Sigmoid colon (tissue), 7 donors: ENCODE measurements around the gene F10. TPM values are rescaled to one million over a fixed set of nuclear protein-coding genes. Genes with fewer than 3 reads are reported as not detected.
"Not testable (repeated sequence)": the region's sequence is repeated elsewhere in the genome, so short reads cannot be mapped to it uniquely, and the experiment has no call there.

ENCODE experiments used
- DNase-seq: peaks from one replicate; pipeline ENCODE4 v3.0.0-alpha.2; 2019
- H3K27ac ChIP-seq, 4 donors: fragments of 200-600 bp; sonication (generic); one replicate each; pipeline ENCODE4 v1.5.1; 2016 to 2019; ENCODE audit warnings: mild to moderate bottlenecking in 1 of 4
- H3K27me3 ChIP-seq, 3 donors: fragments of 200-600 bp; sonication (generic); one replicate each; pipeline ENCODE4 v1.5.1; 2019; ENCODE audit warnings: mild to moderate bottlenecking in 1 of 3
- H3K36me3 ChIP-seq, 4 donors: fragments of 200-600 bp; sonication (generic); one replicate each; pipeline ENCODE4 v1.5.1; 2016 to 2019
- H3K4me1 ChIP-seq, 4 donors: fragments of 200-600 bp; sonication (generic); one replicate each; pipeline ENCODE4 v1.5.1; 2017 to 2019
- H3K4me3 ChIP-seq, 4 donors: fragments of 200-600 bp; sonication (generic); one replicate each; pipeline ENCODE4 v1.5.1; 2017 to 2019; ENCODE audit warnings: mild to moderate bottlenecking in 2 of 4, moderate library complexity in 1 of 4
- H3K9me3 ChIP-seq, 4 donors: fragments of 200-600 bp in 3 of 4; sonication (generic) in 3 of 4; one replicate each; pipeline versions ENCODE4 v1.5.1 to v1.6.1; 2013 to 2019
- EP300 ChIP-seq, 4 donors: sonication (generic); formaldehyde crosslinking; IDR thresholded peaks; one replicate each; pipeline ENCODE4 v1.6.1; 2017; ENCODE audit warnings: antibody characterized with exemption in 4 of 4
- POLR2A ChIP-seq, 2 donors: fragments of 450-650 bp; IDR thresholded peaks; one replicate each; pipeline ENCODE4 v1.6.1; 2016; ENCODE audit warnings: antibody characterized with exemption in 2 of 2, mild to moderate bottlenecking in 2 of 2, moderate library complexity in 2 of 2
- POLR2AphosphoS5 ChIP-seq, 4 donors: sonication (generic); formaldehyde crosslinking; IDR thresholded peaks; one replicate each; pipeline ENCODE4 v1.6.1; 2017; ENCODE audit warnings: antibody characterized with exemption in 4 of 4
- WGBS, 2 donors: extraction: QIAGEN DNeasy Blood & Tissue Kit; methylation state at CpG; one replicate each; pipeline ENCODE4 v1.1.7; 2013; 5-methylcytosine and 5-hydroxymethylcytosine counted together
- intact Hi-C: fragments of 100-400 bp; cut with DNase I; formaldehyde crosslinking; loops from one replicate; pipeline ENCODE4 v1.15.1; 2023
- polyA plus RNA-seq, 3 donors: library from polyadenylated mRNA; stranded (reverse); fragments of 200-250 nt; gene quantifications; one replicate each; pipeline ENCODE4 v1.2.3, GENCODE V29; 2013
- total RNA-seq, 4 donors: library from RNA; depleted of rRNA; stranded (reverse); fragments of >200 nt; gene quantifications; one replicate each; pipeline ENCODE4 v1.1.0, GENCODE V29; 2016
- TF ChIP-seq, protein P1 (sequence below), 4 experiments: fragments of 450-650 bp in 3 of 4; fragments of 200-600 bp in 1 of 4; IDR thresholded peaks; one replicate each; pipeline ENCODE4 v1.5.1; 2016 to 2019; ENCODE audit warnings: antibody characterized with exemption in 4 of 4, mild to moderate bottlenecking in 3 of 4, moderate library complexity in 2 of 4
- donor health status: healthy with polysubstance abuse.
- donor health status: Bipolar disorder and iron deficiency.
- donor health status: healthy.

Gene F10
- total and polyA plus RNA-seq, 7 donors, result 2.4 to 10.0 (median 4.9) TPM; not detected in 1

DNA sequence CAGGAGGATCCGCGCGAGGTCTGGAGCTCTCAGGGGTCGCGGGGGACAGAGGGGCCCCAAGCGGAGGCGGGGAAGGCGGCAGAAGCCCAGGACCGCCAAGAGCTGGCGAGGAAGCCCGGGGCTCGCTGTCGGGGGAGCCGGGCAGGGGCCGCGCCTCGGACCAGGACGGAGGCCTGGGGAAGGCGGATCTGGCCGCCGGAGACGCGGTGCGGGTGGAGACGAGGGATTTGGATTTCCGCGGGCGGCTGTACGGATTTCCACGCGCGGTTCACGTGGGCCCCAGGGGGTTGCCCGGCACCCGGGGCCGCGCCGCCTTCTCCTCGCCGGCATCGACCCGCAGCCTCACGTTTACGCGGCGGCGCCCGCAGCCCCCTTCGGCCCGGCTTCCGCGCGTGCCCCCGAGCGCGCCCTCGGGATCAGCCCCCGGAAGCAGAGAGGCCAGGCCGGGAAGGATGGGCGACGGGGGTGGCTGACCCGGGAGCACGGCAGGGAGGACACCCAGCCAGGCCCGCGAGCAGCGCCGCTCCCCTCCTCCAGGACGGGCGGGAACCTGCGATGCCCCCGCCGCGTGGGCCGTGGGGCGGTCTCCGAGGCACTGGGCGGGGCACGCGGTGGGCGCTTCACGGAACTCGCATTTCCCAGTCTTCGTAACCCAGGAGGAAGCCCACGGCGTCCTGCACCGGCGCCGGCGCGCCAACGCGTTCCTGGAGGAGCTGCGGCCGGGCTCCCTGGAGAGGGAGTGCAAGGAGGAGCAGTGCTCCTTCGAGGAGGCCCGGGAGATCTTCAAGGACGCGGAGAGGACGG lies 12.3 kb upstream of the F10 start:
- Histone ChIP-seq H3K27ac (no peak overlapping the region), H3K36me3 (no peaks in the 10 kb centered on the region), H3K27me3 (peaks cover 18 to 38% (median 26%) of the 10 kb centered on the region in 3 donors), H3K4me1 (peaks cover 0 to 17% (median 15%) of the 10 kb centered on the region in 4 donors), H3K4me3 (peak overlapping the region in 3 of 4 donors; percentile 33 to 45 (median 41)), H3K9me3 (no peaks in the 10 kb centered on the region)
- TF ChIP-seq EP300 (IDR thresholded peaks at IDR 0.05), result no peak
- no peak for TF ChIP-seq POLR2AphosphoS5 (IDR thresholded peaks at IDR 0.05)
- intact Hi-C loops, result no loop called here
- peak; percentile 46 for DNase-seq
- WGBS, 2 donors, result 3 to 4% methylated on average over 99 of the region's 99 CpGs

DNA sequence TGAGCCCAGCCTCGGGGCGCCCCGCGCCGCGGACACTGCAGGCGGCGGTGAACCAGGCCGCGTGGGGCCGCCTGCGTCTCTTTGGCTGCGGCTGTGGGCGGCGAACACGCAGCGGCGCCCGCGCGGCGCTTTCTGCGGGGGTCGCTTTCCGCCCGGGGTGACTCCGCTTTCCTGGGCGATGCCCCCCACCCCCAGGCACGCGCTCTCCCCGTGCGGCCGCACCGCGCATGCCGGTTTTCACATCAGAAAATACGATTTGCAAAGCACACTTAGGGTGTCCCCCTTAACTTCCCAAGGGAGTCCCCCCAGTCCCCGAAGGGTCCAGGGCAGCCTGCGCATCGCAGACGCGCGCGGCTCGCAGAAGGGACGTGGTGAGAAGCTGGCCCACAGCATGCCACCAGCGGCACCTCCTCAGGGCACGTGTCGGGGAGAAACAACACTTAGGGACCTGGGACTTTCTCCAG lies 11.7 kb upstream of the F10 start:
- no peak for TF ChIP-seq POLR2A (IDR thresholded peaks at IDR 0.05)
- no peak for TF ChIP-seq EP300 (IDR thresholded peaks at IDR 0.05)
- TF ChIP-seq, protein P1, sequence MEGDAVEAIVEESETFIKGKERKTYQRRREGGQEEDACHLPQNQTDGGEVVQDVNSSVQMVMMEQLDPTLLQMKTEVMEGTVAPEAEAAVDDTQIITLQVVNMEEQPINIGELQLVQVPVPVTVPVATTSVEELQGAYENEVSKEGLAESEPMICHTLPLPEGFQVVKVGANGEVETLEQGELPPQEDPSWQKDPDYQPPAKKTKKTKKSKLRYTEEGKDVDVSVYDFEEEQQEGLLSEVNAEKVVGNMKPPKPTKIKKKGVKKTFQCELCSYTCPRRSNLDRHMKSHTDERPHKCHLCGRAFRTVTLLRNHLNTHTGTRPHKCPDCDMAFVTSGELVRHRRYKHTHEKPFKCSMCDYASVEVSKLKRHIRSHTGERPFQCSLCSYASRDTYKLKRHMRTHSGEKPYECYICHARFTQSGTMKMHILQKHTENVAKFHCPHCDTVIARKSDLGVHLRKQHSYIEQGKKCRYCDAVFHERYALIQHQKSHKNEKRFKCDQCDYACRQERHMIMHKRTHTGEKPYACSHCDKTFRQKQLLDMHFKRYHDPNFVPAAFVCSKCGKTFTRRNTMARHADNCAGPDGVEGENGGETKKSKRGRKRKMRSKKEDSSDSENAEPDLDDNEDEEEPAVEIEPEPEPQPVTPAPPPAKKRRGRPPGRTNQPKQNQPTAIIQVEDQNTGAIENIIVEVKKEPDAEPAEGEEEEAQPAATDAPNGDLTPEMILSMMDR (IDR thresholded peaks at IDR 0.05), result no peak
- no peak for TF ChIP-seq POLR2AphosphoS5 (IDR thresholded peaks at IDR 0.05)
- DNase-seq, result peak; percentile 33
- WGBS, 2 donors, result 25 to 33% methylated on average over 49 of the region's 49 CpGs
- H3K27ac ChIP-seq, result no peak overlapping the region
- H3K4me3 ChIP-seq, result peak overlapping the region in 3 of 4 donors; percentile 33 to 45 (median 41)
- no peaks in the 10 kb centered on the region for H3K9me3 ChIP-seq
- intact Hi-C loops, result no loop called here
- peaks cover 0 to 17% (median 15%) of the 10 kb centered on the region in 4 donors for H3K4me1 ChIP-seq
- no peaks in the 10 kb centered on the region for H3K36me3 ChIP-seq
- H3K27me3 ChIP-seq, result peaks cover 18 to 33% (median 26%) of the 10 kb centered on the region in 3 donors

DNA sequence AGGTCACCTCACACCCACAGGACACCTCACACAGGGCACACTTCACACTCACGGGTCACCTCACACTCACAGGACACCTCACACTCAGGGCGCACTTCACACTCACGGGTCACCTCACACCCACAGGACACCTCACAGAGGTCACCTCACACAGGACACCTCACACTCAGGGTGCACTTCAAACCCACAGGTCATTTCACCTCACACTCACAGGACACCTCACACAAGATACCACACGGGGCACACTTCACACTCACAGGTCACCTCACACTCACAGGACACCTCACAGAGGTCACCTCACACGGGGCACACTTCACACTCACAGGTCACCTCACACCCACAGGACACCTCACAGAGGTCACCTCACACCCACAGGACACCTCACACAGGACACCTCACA lies 10.8 kb upstream of the F10 start:
- H3K9me3 ChIP-seq, H3K4me3 ChIP-seq, H3K27ac ChIP-seq, H3K36me3 ChIP-seq, intact Hi-C loops: not testable (repeated sequence)
- H3K4me1 ChIP-seq, result peaks cover 0 to 17% (median 15%) of the 10 kb centered on the region in 4 donors
- 76 to 89% methylated on average over 5 of the region's 5 CpGs for WGBS, 2 donors
- peaks cover 18 to 32% (median 23%) of the 10 kb centered on the region in 3 donors for H3K27me3 ChIP-seq
- DNase-seq, result peak; percentile 20

DNA sequence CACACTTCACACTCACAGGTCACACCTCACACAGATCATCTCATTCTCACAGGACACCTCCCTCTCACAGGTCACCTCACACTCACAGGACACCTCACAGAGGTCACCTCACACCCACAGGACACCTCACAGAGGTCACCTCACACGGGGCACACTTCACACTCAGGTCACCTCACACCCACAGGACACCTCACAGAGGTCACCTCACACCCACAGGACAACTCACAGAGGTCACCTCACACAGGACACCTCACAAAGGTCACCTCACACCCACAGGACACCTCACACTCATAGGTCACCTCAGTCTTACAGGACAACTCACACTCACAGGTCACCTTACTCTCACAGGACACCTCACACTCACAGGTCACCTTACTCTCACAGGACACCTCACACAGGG lies 10.1 kb upstream of the F10 start:
- intact Hi-C loops, result not testable (repeated sequence)
- WGBS, 2 donors, result 41 to 81% methylated on average over 1 of the region's 1 CpG

DNA sequence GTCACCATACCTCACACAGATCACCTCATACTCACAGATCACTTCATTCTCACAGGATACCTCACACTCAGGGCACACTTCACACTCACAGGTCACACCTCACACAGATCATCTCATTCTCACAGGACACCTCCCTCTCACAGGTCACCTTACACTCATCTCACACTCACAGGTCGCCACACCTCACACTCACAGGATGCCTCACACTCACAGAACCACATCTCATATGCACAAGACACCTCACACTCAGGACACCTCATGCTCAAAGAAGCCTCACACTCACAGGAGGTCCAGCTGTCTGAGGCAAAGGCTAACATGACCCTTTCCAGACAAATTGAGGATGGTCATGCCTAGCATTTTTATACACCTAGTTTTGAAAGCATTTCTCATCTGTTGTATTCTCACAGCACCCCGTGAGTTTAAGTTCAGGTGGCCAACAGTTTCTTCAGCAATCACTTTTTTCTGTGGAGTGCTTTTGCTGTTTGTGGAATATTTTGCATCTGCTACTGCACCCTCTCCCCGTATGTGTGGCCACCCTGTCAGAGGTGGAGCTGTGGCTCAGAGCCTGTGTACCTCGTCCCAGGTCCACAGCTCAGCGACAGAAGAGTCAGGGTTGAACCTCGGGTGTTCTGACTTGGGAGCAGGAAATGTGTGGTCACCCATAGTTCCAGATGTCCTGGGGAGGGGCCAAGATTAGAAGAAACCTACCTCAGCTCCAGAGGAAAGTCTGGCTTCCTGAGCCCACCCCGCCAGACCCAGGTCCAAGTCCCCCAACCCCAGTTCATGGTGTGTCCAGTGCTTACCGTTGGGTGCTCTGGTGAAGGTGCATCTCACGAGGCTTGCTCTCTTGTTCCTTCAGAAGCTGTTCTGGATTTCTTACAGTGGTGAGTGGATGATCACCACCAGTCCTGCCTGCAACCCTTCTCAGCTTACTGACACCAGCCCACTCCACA lies 9.4 kb upstream of the F10 start:
- TF ChIP-seq, protein P1 (IDR thresholded peaks at IDR 0.05), result no peak
- TF ChIP-seq POLR2AphosphoS5 (IDR thresholded peaks at IDR 0.05) (no peak), EP300 (IDR thresholded peaks at IDR 0.05) (no peak), POLR2A (IDR thresholded peaks at IDR 0.05) (no peak)
- H3K36me3 ChIP-seq, result no peaks in the 10 kb centered on the region
- H3K27me3 ChIP-seq, result peaks cover 18 to 32% (median 21%) of the 10 kb centered on the region in 3 donors
- H3K9me3 ChIP-seq, result no peaks in the 10 kb centered on the region
- no peak overlapping the region for H3K4me3 ChIP-seq
- WGBS, 2 donors, result 52 to 54% methylated on average over 9 of the region's 9 CpGs
- intact Hi-C loops, result no loop called here
- H3K27ac ChIP-seq, result no peak overlapping the region
- DNase-seq, result peak; percentile 45
- H3K4me1 ChIP-seq, result peaks cover 0 to 17% (median 15%) of the 10 kb centered on the region in 4 donors

More for the DNA sequence above, 10.1 kb upstream of the F10 start:
- DNase-seq, H3K36me3 ChIP-seq, H3K27ac ChIP-seq, H3K9me3 ChIP-seq, H3K4me3 ChIP-seq: not testable (repeated sequence)
- Histone ChIP-seq H3K4me1 (peaks cover 0 to 17% (median 15%) of the 10 kb centered on the region in 4 donors), H3K27me3 (peaks cover 18 to 32% (median 21%) of the 10 kb centered on the region in 3 donors)
